ENCODE data around the gene RALGAPA1.
"Not testable (repeated sequence)": the region's sequence is repeated elsewhere in the genome, so short reads cannot be mapped to it uniquely, and the experiment has no call there.

Gene RALGAPA1

DNA sequence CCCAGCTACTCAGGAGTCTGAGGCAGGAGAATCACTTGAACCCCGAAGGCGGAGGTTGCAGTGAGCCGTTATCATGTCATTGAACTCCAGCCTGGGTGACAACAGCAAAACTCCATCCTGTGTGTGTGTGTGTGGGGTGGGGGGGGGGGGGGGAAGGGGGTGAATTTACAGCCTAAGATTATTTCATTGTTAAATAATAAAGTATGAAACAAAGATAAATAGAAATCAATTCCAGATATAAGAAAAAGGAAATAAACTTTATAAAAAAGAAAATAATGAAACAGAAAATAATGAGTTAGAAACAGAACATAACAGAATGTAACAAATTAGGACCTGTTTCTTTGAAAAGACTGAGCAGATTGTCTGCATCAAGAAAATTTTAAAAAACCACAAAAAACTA, 191.6 kb downstream of the RALGAPA1 start:
- ChIA-PET CTCF (interaction anchor here (1.1 to 3.0 kb wide), 2 partner anchors 10 to 14 kb away, joined by 3 to 8 read pairs; no protein-coding TSS in a partner anchor), POLR2A (interaction anchor here (0.6 kb wide), 1 partner anchor 191 kb away, joined by 5 read pairs; no protein-coding TSS in a partner anchor)
- TF ChIP-seq, protein P1, sequence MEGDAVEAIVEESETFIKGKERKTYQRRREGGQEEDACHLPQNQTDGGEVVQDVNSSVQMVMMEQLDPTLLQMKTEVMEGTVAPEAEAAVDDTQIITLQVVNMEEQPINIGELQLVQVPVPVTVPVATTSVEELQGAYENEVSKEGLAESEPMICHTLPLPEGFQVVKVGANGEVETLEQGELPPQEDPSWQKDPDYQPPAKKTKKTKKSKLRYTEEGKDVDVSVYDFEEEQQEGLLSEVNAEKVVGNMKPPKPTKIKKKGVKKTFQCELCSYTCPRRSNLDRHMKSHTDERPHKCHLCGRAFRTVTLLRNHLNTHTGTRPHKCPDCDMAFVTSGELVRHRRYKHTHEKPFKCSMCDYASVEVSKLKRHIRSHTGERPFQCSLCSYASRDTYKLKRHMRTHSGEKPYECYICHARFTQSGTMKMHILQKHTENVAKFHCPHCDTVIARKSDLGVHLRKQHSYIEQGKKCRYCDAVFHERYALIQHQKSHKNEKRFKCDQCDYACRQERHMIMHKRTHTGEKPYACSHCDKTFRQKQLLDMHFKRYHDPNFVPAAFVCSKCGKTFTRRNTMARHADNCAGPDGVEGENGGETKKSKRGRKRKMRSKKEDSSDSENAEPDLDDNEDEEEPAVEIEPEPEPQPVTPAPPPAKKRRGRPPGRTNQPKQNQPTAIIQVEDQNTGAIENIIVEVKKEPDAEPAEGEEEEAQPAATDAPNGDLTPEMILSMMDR (IDR thresholded peaks at IDR 0.05; ENCODE audit: control extremely low read depth, extremely low read depth, low read depth, missing control alignments) = no peak
- DNase-seq (ENCODE audit: extremely low spot score) = no peak

DNA sequence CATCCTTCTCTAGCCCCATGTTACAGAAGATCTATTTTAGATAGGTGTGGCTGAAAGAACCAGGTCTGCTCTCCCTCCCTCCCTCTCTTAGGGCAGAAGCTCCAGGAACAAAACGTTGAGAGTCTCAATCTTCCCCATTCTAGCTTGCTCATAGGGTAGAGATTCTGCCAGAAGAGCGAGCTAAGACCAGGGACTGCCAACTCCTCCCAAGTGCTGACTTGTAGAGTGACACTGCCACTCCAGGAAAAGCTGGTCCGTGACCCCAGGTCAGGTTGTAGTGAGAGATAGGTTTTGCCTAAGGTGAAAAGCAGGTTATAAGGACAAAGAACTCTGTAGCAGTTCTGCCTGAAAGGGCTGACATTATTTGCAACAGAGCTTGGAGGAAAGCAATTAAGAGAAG, 201.7 kb downstream of the RALGAPA1 start:
- ChIA-PET CTCF (interaction anchor here (1.2 to 2.2 kb wide), 3 partner anchors 8 to 48 kb away, joined by 3 to 9 read pairs (median 8); no protein-coding TSS in a partner anchor), POLR2A (no interaction called here)
- TF ChIP-seq, protein P1 (IDR thresholded peaks at IDR 0.05; ENCODE audit: control extremely low read depth, extremely low read depth, low read depth, missing control alignments) = no peak
- no peak for DNase-seq (ENCODE audit: extremely low spot score)

DNA sequence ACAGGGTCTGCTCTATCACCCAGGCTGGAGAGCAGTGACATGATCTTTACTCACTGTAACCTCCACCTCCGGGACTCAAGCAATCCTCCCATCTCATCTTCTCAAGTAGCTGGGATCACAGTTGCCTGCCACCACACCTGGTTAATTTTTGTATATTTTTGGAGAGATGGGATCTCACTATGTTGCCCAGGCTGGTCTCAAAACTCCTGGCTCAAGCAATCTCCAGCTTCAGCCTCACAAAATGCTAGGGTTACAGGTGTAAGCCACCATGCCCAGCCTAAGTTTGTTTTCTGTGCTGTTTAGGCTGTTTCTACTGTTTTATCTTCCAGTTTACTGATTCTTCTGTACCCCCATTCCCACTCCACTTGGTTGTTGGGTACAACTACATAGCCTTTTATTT, 208.8 kb downstream of the RALGAPA1 start:
- DNase-seq (ENCODE audit: extremely low spot score) = no peak
- ChIA-PET POLR2A (no interaction called here), CTCF (no interaction called here)
- TF ChIP-seq, protein P1 (IDR thresholded peaks at IDR 0.05; ENCODE audit: control extremely low read depth, extremely low read depth, low read depth, missing control alignments) = no peak

DNA sequence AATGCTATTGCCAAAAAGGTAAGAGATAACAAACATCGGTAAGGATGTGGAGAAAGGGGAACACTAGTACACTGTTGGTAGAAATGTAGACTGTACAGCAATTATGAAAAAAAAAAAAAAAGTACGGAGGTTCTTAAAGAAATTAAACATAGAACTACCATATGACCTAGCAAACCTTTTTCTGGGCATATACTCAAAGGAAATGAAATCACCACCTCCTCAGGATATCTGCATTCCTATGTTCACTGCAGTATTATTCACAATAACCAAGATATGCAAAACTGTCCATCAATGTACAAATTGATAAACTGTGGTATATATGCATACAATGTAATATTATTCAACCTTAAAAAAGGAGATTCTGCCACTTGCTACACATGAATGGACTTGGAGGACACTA, 214.5 kb downstream of the RALGAPA1 start:
- TF ChIP-seq, protein P1 (IDR thresholded peaks at IDR 0.05; ENCODE audit: control extremely low read depth, extremely low read depth, low read depth, missing control alignments) = no peak
- ChIA-PET POLR2A (no interaction called here), CTCF (interaction anchor here (1.6 kb wide), 1 partner anchor 9 kb away, joined by 3 read pairs; no protein-coding TSS in a partner anchor)
- no peak for DNase-seq (ENCODE audit: extremely low spot score)

DNA sequence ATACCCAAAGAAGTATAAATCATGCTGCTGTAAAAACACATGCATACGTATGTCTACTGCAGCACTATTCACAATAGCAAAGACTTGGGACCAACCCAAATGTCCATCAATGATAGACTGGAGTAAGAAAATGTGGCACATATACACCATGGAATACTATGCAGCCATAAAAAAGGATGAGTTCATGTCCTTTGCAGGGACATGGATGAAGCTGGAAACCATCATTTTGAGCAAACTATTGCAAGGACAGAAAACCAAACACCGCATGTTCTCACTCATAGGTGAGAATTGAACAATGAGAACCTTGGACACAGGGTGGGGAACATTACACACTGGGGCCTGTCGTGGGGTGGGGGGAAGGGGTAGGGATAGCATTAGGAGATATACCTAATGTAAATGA, 221.7 kb downstream of the RALGAPA1 start:
- POLR2A ChIA-PET, CTCF ChIA-PET: not testable (repeated sequence)

DNA sequence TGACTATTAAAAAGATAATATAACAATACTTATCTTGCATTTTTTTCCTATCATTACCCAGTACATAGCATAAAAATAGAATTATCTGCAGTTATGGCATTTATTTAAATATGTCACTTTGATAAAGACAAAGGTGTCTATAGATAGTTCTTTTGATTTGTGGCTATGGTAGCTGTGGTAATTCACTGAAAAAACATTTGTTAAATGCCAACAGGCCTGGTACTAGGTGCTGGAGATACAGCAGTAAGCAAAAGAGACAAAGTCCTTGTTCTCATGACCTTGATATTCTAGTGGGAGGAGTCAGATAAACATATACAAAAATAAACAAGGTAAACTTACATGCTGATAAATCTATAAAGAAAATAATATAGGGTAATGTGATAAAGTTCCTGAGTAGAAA, 230.5 kb downstream of the RALGAPA1 start:
- POLR2A ChIA-PET = no interaction called here
- TF ChIP-seq, protein P1 (IDR thresholded peaks at IDR 0.05; ENCODE audit: control extremely low read depth, extremely low read depth, low read depth, missing control alignments) = no peak
- CTCF ChIA-PET = no interaction called here

More for the DNA sequence above, 221.7 kb downstream of the RALGAPA1 start:
- DNase-seq (ENCODE audit: extremely low spot score) = not testable (repeated sequence)

DNA sequence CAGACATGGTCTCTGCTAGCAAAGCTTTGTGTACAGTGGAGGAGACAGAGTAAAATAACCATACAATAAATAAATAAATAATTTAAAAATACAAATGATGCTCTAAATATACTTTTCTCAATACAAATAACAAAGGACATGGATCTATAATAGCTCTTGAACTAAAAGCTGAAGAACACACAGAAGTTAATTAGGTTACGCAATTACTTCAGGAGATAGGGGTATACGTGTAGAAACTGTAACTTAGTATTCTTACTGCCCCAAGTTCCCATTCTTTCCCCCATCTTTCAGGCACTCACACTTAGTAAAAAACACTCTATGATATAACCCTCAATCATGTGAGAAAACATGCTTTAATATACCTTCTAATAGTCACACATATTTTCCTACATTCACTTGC, 231.0 kb downstream of the RALGAPA1 start:
- POLR2A ChIA-PET = no interaction called here

More for the DNA sequence above, 230.5 kb downstream of the RALGAPA1 start:
- no peak for DNase-seq (ENCODE audit: extremely low spot score)

More for the DNA sequence above, 231.0 kb downstream of the RALGAPA1 start:
- DNase-seq (ENCODE audit: extremely low spot score) = no peak
- CTCF ChIA-PET = interaction anchor here (0.7 to 1.3 kb wide), 3 partner anchors 12 to 46 kb away, joined by 3 to 4 read pairs (median 3); no protein-coding TSS in a partner anchor
- TF ChIP-seq, protein P1 (IDR thresholded peaks at IDR 0.05; ENCODE audit: control extremely low read depth, extremely low read depth, low read depth, missing control alignments) = no peak
